Activated naive CD8-positive, alpha-beta T cell treated with anti-CD3 and anti-CD28 coated beads for 36 hours (primary cell): ENCODE data around the gene SUSD6. TPM values are rescaled to one million over a fixed set of nuclear protein-coding genes. Genes with fewer than 3 reads are reported as not detected.
"Not testable (repeated sequence)": the region's sequence is repeated elsewhere in the genome, so short reads cannot be mapped to it uniquely, and the experiment has no call there.

ENCODE experiments used
- DNase-seq: peaks from one replicate; pipeline ENCODE4 v3.0.0; 2021
- H3K27ac Mint-ChIP-seq: one replicate; pipeline ENCODE4 v1.8.0; 2022; ENCODE audit warnings: mild to moderate bottlenecking, moderate library complexity, mixed read lengths
- H3K27me3 Mint-ChIP-seq: one replicate; pipeline ENCODE4 v1.8.0; 2022; ENCODE audit warnings: mild to moderate bottlenecking, mixed read lengths
- H3K36me3 Mint-ChIP-seq: one replicate; pipeline ENCODE4 v1.8.0; 2021; ENCODE audit warnings: mild to moderate bottlenecking, mixed read lengths
- H3K4me1 Mint-ChIP-seq: one replicate; pipeline ENCODE4 v1.8.0; 2021; ENCODE audit warnings: mixed read lengths
- H3K4me3 Mint-ChIP-seq: one replicate; pipeline ENCODE4 v1.8.0; 2022; ENCODE audit warnings: mild to moderate bottlenecking, moderate library complexity, mixed read lengths
- H3K9me3 Mint-ChIP-seq: one replicate; pipeline ENCODE4 v1.8.0; 2022; ENCODE audit warnings: mixed read lengths
- total RNA-seq, 2 experiments: library from RNA; stranded (reverse); gene quantifications; one replicate each; pipeline ENCODE4 v1.2.3, GENCODE V29; 2021

The SUSD6 gene
- total RNA-seq, 2 experiments from 2014 or later = 26.3 TPM

GRCh38 chr14:69580009-69580577 lies 31.3 kb upstream of the SUSD6 start:
- H3K27me3 Mint-ChIP-seq = peaks cover 25% of the 10 kb centered on the region
- no peak overlapping the region for H3K27ac Mint-ChIP-seq
- H3K36me3 Mint-ChIP-seq = no peaks in the 10 kb centered on the region
- no peaks in the 10 kb centered on the region for H3K9me3 Mint-ChIP-seq
- H3K4me1 Mint-ChIP-seq = peaks cover 2% of the 10 kb centered on the region
- no peak overlapping the region for H3K4me3 Mint-ChIP-seq
- no peak for DNase-seq

GRCh38 chr14:69581316-69581935 lies 30.0 kb upstream of the SUSD6 start:
- peaks cover 14% of the 10 kb centered on the region for H3K27me3 Mint-ChIP-seq
- H3K9me3 Mint-ChIP-seq = no peaks in the 10 kb centered on the region
- no peak overlapping the region for H3K4me3 Mint-ChIP-seq
- H3K4me1 Mint-ChIP-seq = peaks cover 2% of the 10 kb centered on the region
- H3K36me3 Mint-ChIP-seq = no peaks in the 10 kb centered on the region
- no peak for DNase-seq
- H3K27ac Mint-ChIP-seq = no peak overlapping the region

GRCh38 chr14:69582212-69582611 lies 29.2 kb upstream of the SUSD6 start:
- H3K9me3 Mint-ChIP-seq = no peaks in the 10 kb centered on the region
- no peak overlapping the region for H3K27ac Mint-ChIP-seq
- no peaks in the 10 kb centered on the region for H3K36me3 Mint-ChIP-seq
- peaks cover 6% of the 10 kb centered on the region for H3K27me3 Mint-ChIP-seq
- DNase-seq = no peak
- H3K4me3 Mint-ChIP-seq = no peak overlapping the region
- H3K4me1 Mint-ChIP-seq = peaks cover 2% of the 10 kb centered on the region

- H3K27ac Mint-ChIP-seq = no peak overlapping the region
- DNase-seq = no peak
- H3K4me3 Mint-ChIP-seq = no peak overlapping the region
- H3K36me3 Mint-ChIP-seq = no peaks in the 10 kb centered on the region
- H3K27me3 Mint-ChIP-seq = peaks cover 4% of the 10 kb centered on the region
- H3K9me3 Mint-ChIP-seq = no peaks in the 10 kb centered on the region
- peaks cover 2% of the 10 kb centered on the region for H3K4me1 Mint-ChIP-seq
Observed at GRCh38 chr14:69582829-69583228, 28.6 kb upstream of the SUSD6 start.

- H3K9me3 Mint-ChIP-seq = no peaks in the 10 kb centered on the region
- H3K27me3 Mint-ChIP-seq = peaks cover 4% of the 10 kb centered on the region
- no peaks in the 10 kb centered on the region for H3K36me3 Mint-ChIP-seq
- no peak overlapping the region for H3K4me3 Mint-ChIP-seq
- no peak overlapping the region for H3K27ac Mint-ChIP-seq
- DNase-seq = no peak
- peaks cover 2% of the 10 kb centered on the region for H3K4me1 Mint-ChIP-seq
Observed at GRCh38 chr14:69584389-69584788, 27.0 kb upstream of the SUSD6 start.

GRCh38 chr14:69586404-69586803 lies 25.0 kb upstream of the SUSD6 start:
- H3K27me3 Mint-ChIP-seq = no peaks in the 10 kb centered on the region
- no peaks in the 10 kb centered on the region for H3K9me3 Mint-ChIP-seq
- no peak for DNase-seq
- H3K36me3 Mint-ChIP-seq = no peaks in the 10 kb centered on the region
- no peak overlapping the region for H3K4me3 Mint-ChIP-seq
- H3K27ac Mint-ChIP-seq = no peak overlapping the region
- H3K4me1 Mint-ChIP-seq = peaks cover 2% of the 10 kb centered on the region

- Mint-ChIP-seq H3K9me3 (no peaks in the 10 kb centered on the region), H3K27ac (no peak overlapping the region), H3K36me3 (no peaks in the 10 kb centered on the region), H3K4me1 (peaks cover 2% of the 10 kb centered on the region), H3K4me3 (no peak overlapping the region), H3K27me3 (no peaks in the 10 kb centered on the region)
- no peak for DNase-seq
Observed at GRCh38 chr14:69587389-69587788, 24.0 kb upstream of the SUSD6 start.

- Mint-ChIP-seq H3K4me3 (no peak overlapping the region), H3K36me3 (no peaks in the 10 kb centered on the region), H3K4me1 (no peaks in the 10 kb centered on the region), H3K27ac (no peak overlapping the region), H3K9me3 (no peaks in the 10 kb centered on the region), H3K27me3 (no peaks in the 10 kb centered on the region)
- DNase-seq = no peak
Observed at GRCh38 chr14:69591317-69591716, 20.1 kb upstream of the SUSD6 start.

GRCh38 chr14:69593018-69593677 lies 18.2 kb upstream of the SUSD6 start:
- Mint-ChIP-seq H3K9me3 (no peaks in the 10 kb centered on the region), H3K27me3 (no peaks in the 10 kb centered on the region), H3K4me3 (no peak overlapping the region), H3K36me3 (no peaks in the 10 kb centered on the region), H3K27ac (no peak overlapping the region), H3K4me1 (no peaks in the 10 kb centered on the region)
- DNase-seq = no peak

GRCh38 chr14:69594846-69595245 lies 16.6 kb upstream of the SUSD6 start:
- Mint-ChIP-seq H3K27ac (no peak overlapping the region), H3K9me3 (no peaks in the 10 kb centered on the region), H3K36me3 (no peaks in the 10 kb centered on the region)

GRCh38 chr14:69595336-69595735 lies 16.1 kb upstream of the SUSD6 start:
- Mint-ChIP-seq H3K4me3 (no peak overlapping the region), H3K27ac (no peak overlapping the region), H3K27me3 (no peaks in the 10 kb centered on the region), H3K4me1 (no peaks in the 10 kb centered on the region), H3K9me3 (no peaks in the 10 kb centered on the region), H3K36me3 (no peaks in the 10 kb centered on the region)
- no peak for DNase-seq

More at GRCh38 chr14:69594846-69595245, 16.6 kb upstream of the SUSD6 start:
- DNase-seq = no peak
- Mint-ChIP-seq H3K4me3 (no peak overlapping the region), H3K27me3 (no peaks in the 10 kb centered on the region), H3K4me1 (no peaks in the 10 kb centered on the region)

- not testable (repeated sequence) for H3K36me3 Mint-ChIP-seq, H3K4me1 Mint-ChIP-seq, H3K27me3 Mint-ChIP-seq, DNase-seq, H3K9me3 Mint-ChIP-seq, H3K27ac Mint-ChIP-seq, H3K4me3 Mint-ChIP-seq
Observed at GRCh38 chr14:69599431-69599830, 12.0 kb upstream of the SUSD6 start.

GRCh38 chr14:69600304-69600891 lies 11.0 kb upstream of the SUSD6 start:
- no peak for DNase-seq
- no peaks in the 10 kb centered on the region for H3K27me3 Mint-ChIP-seq
- H3K9me3 Mint-ChIP-seq = no peaks in the 10 kb centered on the region
- no peaks in the 10 kb centered on the region for H3K4me1 Mint-ChIP-seq
- H3K27ac Mint-ChIP-seq = no peak overlapping the region
- no peaks in the 10 kb centered on the region for H3K36me3 Mint-ChIP-seq
- H3K4me3 Mint-ChIP-seq = no peak overlapping the region

- no peak overlapping the region for H3K27ac Mint-ChIP-seq
Observed at GRCh38 chr14:69605738-69606137, 5.7 kb upstream of the SUSD6 start.

GRCh38 chr14:69606258-69607184 lies 4.9 kb upstream of the SUSD6 start:
- Mint-ChIP-seq H3K9me3 (no peaks in the 10 kb centered on the region), H3K27ac (no peak overlapping the region), H3K4me3 (no peak overlapping the region), H3K36me3 (no peaks in the 10 kb centered on the region), H3K4me1 (peaks cover 12% of the 10 kb centered on the region), H3K27me3 (no peaks in the 10 kb centered on the region)
- no peak for DNase-seq

More at GRCh38 chr14:69605738-69606137, 5.7 kb upstream of the SUSD6 start:
- Mint-ChIP-seq H3K4me3 (no peak overlapping the region), H3K36me3 (no peaks in the 10 kb centered on the region), H3K9me3 (no peaks in the 10 kb centered on the region), H3K4me1 (peaks cover 12% of the 10 kb centered on the region), H3K27me3 (no peaks in the 10 kb centered on the region)
- no peak for DNase-seq
